ENCODE measurements around the gene CPN2. TPM values are rescaled to one million over a fixed set of nuclear protein-coding genes. Genes with fewer than 3 reads are reported as not detected.

The CPN2 gene
- polyA plus RNA-seq, 1 donor from 2014 or later, result not detected

- H3K9me3 ChIP-seq (ENCODE audit: low read length), result no peaks in the 10 kb centered on the region
- no peaks in the 10 kb centered on the region for H3K36me3 ChIP-seq (ENCODE audit: insufficient read depth, low read length)
- H3K79me2 ChIP-seq (replicated peaks; ENCODE audit: insufficient read depth, low read length), result no peaks in the 10 kb centered on the region
- no peaks in the 10 kb centered on the region for H3K27me3 ChIP-seq (ENCODE audit: insufficient read depth, low read depth, low read length)
- H3K4me3 ChIP-seq (ENCODE audit: low read length), result no peak overlapping the region
- no peaks in the 10 kb centered on the region for H3F3A ChIP-seq (ENCODE audit: insufficient read depth, low read length, poor library complexity, severe bottlenecking)
- no peaks in the 10 kb centered on the region for H4K20me1 ChIP-seq (ENCODE audit: insufficient read depth)
- H2AFZ ChIP-seq (ENCODE audit: low read depth, low read length), result no peak overlapping the region
- H3K27ac ChIP-seq (ENCODE audit: low read length), result no peak overlapping the region
- no peak overlapping the region for H3K4me2 ChIP-seq (ENCODE audit: low read length)
- H3K9me2 ChIP-seq (ENCODE audit: insufficient read depth, low read length), result no peaks in the 10 kb centered on the region
- TF ChIP-seq MXI1 (conservative IDR thresholded peaks at IDR 0.05; ENCODE audit: poor library complexity, severe bottlenecking) (no peak), SMC3 (conservative IDR thresholded peaks at IDR 0.05; ENCODE audit: poor library complexity) (no peak), CTCF (IDR thresholded peaks at IDR 0.05; ENCODE audit: poor library complexity, severe bottlenecking) (no peak), POLR2AphosphoS5 (IDR thresholded peaks at IDR 0.05) (no peak), RAD21 (conservative IDR thresholded peaks at IDR 0.05) (no peak), REST (IDR thresholded peaks at IDR 0.05; ENCODE audit: borderline replicate concordance) (no peak), EP300 (conservative IDR thresholded peaks at IDR 0.05; ENCODE audit: poor library complexity, severe bottlenecking) (no peak)
- no peak overlapping the region for H3K9ac ChIP-seq (ENCODE audit: low read length)
Measured at GRCh38 chr3:194373028-194373427, 21.9 kb upstream of the CPN2 start.

- TF ChIP-seq SMC3 (conservative IDR thresholded peaks at IDR 0.05; ENCODE audit: poor library complexity) (no peak), RAD21 (conservative IDR thresholded peaks at IDR 0.05) (no peak), EZH2 (IDR thresholded peaks at IDR 0.05; ENCODE audit: borderline replicate concordance, insufficient read depth, low read length, poor library complexity, severe bottlenecking) (no peak), TAF1 (IDR thresholded peaks at IDR 0.05; ENCODE audit: low read depth) (no peak), POLR2AphosphoS5 (IDR thresholded peaks at IDR 0.05) (no peak), REST (IDR thresholded peaks at IDR 0.05; ENCODE audit: borderline replicate concordance) (no peak), MXI1 (conservative IDR thresholded peaks at IDR 0.05; ENCODE audit: poor library complexity, severe bottlenecking) (no peak), EP300 (conservative IDR thresholded peaks at IDR 0.05; ENCODE audit: poor library complexity, severe bottlenecking) (no peak), CTCF (IDR thresholded peaks at IDR 0.05; ENCODE audit: poor library complexity, severe bottlenecking) (no peak)
Measured at GRCh38 chr3:194370753-194371152, 19.6 kb upstream of the CPN2 start.

More at GRCh38 chr3:194370753-194371152, 19.6 kb upstream of the CPN2 start:
- no peak overlapping the region for H2AFZ ChIP-seq (ENCODE audit: low read depth, low read length)
- H3K9me3 ChIP-seq (ENCODE audit: low read length), result no peaks in the 10 kb centered on the region
- H3K9me2 ChIP-seq (ENCODE audit: insufficient read depth, low read length), result no peaks in the 10 kb centered on the region
- H3K79me2 ChIP-seq (replicated peaks; ENCODE audit: insufficient read depth, low read length), result no peaks in the 10 kb centered on the region
- H3K36me3 ChIP-seq (ENCODE audit: insufficient read depth, low read length), result no peaks in the 10 kb centered on the region
- H4K20me1 ChIP-seq (ENCODE audit: insufficient read depth), result no peaks in the 10 kb centered on the region
- H3K4me2 ChIP-seq (ENCODE audit: low read length), result no peak overlapping the region
- H3K4me3 ChIP-seq (ENCODE audit: low read length), result no peak overlapping the region
- H3K9ac ChIP-seq (ENCODE audit: low read length), result no peak overlapping the region
- no peaks in the 10 kb centered on the region for H3K27me3 ChIP-seq (ENCODE audit: insufficient read depth, low read depth, low read length)
- no peak overlapping the region for H3K27ac ChIP-seq (ENCODE audit: low read length)
- no peaks in the 10 kb centered on the region for H3F3A ChIP-seq (ENCODE audit: insufficient read depth, low read length, poor library complexity, severe bottlenecking)
